NCI-H2107 treated with DMSO at 0.1 percent for 48 hours (cell line): ENCODE results near the gene ERBB2.

Experiments used
- DNase-seq: peaks from one replicate; lab custom pipeline; 2025; ENCODE audit not compliant: unreplicated experiment; lab: John Stamatoyannopoulos, UW

The ERBB2 gene

DNA sequence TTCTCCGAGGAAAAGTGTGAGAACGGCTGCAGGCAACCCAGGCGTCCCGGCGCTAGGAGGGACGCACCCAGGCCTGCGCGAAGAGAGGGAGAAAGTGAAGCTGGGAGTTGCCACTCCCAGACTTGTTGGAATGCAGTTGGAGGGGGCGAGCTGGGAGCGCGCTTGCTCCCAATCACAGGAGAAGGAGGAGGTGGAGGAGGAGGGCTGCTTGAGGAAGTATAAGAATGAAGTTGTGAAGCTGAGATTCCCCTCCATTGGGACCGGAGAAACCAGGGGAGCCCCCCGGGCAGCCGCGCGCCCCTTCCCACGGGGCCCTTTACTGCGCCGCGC is at the start of gene ERBB2:
Gene ERBB2, plus strand, starts transcription at position 247 of the 330 bp plus-strand sequence. CDS start 175 bp downstream, outside the sequence.
- no peak for DNase-seq

DNA sequence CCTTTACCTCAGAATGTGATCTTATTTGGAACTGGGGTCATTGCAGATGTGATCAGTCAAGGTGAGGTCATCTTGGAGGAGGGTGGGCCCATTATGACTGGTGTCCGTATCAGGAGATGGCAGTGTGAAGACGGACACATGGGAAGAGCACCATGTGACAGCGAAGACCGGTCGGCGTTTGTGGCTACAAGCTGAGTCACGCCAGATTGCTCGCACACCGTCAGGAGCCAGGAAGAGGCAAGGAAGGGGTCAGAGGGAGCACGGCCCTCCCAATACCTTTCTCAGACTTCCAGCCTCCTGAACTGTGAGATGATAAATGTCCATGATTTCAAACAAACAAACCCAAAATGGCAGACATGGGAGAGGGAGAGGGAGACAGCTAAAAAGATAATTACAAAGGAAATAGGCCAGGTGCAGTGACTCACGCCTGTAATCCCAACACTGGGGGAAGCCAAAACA is 49.7 kb upstream of the ERBB2 start:
- no peak for DNase-seq

- DNase-seq, result no peak
Observed at GRCh38 chr17:39651923-39652586, 47.8 kb upstream of the ERBB2 start.

GRCh38 chr17:39652587-39653315 is 47.1 kb upstream of the ERBB2 start:
- no peak for DNase-seq

GRCh38 chr17:39653316-39653661 is 46.6 kb upstream of the ERBB2 start:
- no peak for DNase-seq

DNA sequence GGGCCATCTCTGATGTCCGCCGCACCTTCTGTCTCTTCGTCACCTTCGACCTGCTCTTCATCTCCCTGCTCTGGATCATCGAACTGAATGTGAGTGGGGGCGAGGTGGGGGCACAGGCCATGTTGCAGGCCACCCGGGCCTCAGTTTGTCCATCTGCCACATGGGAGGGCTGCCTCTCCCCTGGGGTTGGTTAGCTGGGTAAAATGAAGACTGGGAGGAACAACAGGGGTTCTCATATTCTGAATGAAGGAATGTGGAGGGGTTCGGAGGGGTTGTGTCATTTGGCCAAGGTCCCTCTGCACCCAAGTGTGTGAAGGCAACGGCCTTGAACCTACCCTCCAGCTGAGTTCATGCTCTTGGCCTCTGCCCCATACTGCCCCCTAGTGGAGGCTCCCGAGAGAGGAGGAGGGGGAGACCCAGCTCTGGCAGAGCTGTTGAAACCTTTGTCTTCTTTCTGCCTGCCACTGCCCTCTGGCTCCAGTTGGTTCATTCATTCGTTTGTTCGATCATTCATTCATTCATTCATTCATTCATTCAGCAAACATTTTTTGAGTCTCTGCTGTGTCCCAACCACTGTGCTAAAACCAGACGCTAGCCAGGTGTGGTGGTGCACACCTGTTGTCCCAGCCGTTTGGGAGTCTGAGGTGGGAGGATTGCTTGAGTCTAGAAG is 46.1 kb upstream of the ERBB2 start:
- no peak for DNase-seq

- no peak for DNase-seq
Observed at GRCh38 chr17:39655105-39655504, 44.8 kb upstream of the ERBB2 start.

GRCh38 chr17:39658346-39658745 is 41.5 kb upstream of the ERBB2 start:
- DNase-seq, result no peak

DNA sequence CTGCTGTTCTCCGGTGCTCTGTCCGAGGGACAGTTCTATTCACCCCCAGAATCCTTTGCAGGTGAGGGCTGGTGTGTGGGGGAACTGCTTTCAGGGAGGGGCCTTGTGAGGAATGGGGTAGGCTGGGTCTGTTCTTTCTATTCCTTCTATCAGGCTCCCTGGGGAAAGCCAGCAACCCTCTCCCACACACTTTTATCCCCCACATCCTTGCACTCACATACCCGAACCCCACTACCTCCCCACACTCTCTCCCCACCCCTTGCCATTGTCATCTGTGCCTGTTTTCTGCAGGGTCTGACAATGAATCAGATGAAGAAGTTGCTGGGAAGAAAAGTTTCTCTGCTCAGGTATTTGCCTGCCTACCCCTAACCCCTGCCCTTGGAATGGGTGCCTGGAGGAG is 41.1 kb upstream of the ERBB2 start:
- DNase-seq, result no peak

DNA sequence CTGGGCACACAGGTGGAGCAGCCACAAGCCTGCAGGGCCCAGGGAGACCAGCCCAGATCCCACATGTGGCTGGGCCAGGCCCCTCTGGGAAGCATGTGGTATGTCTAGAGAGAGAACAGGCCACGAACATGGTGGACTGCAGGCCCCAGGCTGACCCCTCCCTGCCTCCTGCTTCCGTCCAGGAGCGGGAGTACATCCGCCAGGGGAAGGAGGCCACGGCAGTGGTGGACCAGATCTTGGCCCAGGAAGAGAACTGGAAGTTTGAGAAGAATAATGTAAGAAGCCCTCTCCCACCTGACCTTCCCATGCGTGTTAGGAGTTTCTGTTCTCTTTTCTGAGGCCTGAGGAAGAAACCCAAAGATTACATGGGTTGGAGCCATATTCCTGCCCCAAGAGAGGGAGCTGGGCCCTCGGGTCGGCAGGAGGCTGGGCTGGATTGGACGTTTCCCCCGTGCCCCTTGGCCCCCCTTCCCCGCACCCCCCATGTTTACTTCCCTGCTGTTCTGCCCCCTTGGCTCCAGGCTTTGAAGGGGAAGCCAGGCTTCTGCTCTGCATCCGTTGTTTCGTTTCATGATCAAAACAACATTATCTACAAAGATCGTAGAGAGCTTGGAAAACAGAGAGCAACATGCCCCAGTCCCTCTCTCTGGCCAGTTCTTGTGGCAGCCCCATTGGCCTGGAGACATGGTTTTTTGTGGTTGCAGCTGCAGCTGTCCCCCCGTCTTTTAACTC is 40.4 kb upstream of the ERBB2 start:
- DNase-seq, result no peak

DNA sequence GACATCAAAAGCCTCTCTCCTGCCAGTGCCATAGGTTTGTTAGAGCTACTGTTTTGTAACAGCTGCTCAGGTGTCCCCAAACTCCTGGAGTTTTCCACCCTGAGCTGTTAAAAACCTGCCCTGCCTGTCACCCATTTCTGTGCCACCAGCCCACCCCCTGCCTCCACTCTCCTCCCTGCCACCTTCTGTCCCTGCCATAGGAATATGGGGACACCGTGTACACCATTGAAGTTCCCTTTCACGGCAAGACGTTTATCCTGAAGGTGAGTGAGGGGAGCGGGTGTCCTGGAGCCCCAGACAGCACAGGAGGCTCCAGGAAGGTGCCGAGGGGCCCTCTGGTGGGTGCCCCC is 39.9 kb upstream of the ERBB2 start:
- DNase-seq, result no peak

GRCh38 chr17:39660397-39661385 is 39.2 kb upstream of the ERBB2 start:
- DNase-seq, result no peak

DNA sequence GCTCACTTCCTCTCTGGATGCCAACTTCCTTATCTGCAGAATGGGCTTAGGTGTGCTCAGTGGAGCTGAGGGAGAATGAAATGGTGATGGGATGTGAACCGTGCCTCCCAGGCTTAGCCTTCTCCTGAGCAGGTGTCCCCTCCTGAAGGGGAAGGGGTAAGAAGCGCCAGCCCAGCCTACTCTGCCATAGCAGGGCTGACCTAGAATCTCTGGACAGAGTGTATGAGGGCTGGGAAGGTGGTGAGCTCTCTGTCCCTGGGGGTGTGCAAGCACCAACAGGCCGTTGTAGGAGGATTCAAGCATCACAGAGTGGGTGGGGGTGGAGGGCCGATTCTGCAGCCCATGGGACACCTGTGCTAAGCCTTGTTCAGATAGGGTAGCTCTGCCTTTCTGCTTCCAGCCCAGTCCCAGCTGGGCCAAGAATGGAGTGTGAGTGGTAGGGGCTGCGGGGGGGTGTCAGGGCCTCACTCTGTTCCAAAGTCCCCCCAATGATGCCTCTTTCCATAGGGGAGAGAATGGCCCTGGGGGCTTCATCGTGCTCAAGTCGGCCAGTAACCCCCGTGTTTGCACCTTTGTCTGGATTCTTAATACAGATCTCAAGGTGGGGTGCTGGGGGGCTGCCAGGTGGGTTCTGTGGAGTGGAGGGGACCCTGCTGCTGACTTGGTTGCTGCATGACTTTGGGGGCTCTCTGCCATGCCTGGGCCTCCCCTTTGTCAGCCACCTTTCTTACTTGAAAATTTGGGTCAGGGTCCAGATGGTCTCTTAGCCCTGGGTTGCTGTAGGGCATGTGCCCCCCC is 37.9 kb upstream of the ERBB2 start:
- DNase-seq, result no peak

DNA sequence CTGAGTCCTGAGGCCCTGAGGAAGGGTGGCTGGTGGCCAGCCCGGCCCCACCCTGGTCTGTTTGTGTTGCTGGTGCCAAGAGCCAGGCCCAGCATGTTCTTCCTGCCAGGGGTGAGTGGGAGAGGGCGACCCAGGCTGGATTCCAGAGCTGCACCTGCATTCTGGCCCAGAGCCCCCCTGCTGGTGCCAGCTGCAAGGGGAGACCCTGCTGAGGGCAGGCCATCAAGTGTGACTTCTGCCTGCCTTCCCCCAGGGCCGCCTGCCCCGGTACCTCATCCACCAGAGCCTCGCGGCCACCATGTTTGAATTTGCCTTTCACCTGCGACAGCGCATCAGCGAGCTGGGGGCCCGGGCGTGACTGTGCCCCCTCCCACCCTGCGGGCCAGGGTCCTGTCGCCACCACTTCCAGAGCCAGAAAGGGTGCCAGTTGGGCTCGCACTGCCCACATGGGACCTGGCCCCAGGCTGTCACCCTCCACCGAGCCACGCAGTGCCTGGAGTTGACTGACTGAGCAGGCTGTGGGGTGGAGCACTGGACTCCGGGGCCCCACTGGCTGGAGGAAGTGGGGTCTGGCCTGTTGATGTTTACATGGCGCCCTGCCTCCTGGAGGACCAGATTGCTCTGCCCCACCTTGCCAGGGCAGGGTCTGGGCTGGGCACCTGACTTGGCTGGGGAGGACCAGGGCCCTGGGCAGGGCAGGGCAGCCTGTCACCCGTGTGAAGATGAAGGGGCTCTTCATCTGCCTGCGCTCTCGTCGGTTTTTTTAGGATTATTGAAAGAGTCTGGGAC is 37.1 kb upstream of the ERBB2 start:
- no peak for DNase-seq

GRCh38 chr17:39663340-39663687 is 36.5 kb upstream of the ERBB2 start:
- DNase-seq, result no peak

- no peak for DNase-seq
Observed at GRCh38 chr17:39663688-39664580, 35.9 kb upstream of the ERBB2 start.

GRCh38 chr17:39664581-39665561 is 35.0 kb upstream of the ERBB2 start, which contains the start of gene TCAP:
TCAP (plus strand) TSS chr17:39665349; CDS start chr17:39665360, 11 bp downstream.
- DNase-seq, result no peak
